HEK293 (cell line): ENCODE data around the gene PLCB3.
A peak's percentile ranks its signal among the peaks of the same experiment; 100 is the strongest.

Experiments
- CTCF ChIA-PET: fragments of 350-600 bp; formaldehyde crosslinking; extraction: SDS; loops from one replicate; lab custom pipeline; 2021; ENCODE audit warnings: antibody characterized with exemption; lab: Yijun Ruan, JAX
- POLR2A ChIA-PET: fragments of 300-600 bp; formaldehyde crosslinking; extraction: SDS; loops from one replicate; lab custom pipeline; 2020; ENCODE audit warnings: antibody characterized with exemption, inconsistent platforms; lab: Yijun Ruan, JAX
- H3K27ac ChIP-seq: fragments of 200-500 bp; sonication (Bioruptor generic); 2 replicates; pipeline ENCODE4 v1.5.1; 2014; ENCODE audit warnings: low read depth, low read length, control low read depth, inconsistent platforms; ENCODE audit errors: extremely low read depth
- H3K36me3 ChIP-seq, 2 experiments: fragments of 200-500 bp in 1 of 2; sonication (Bioruptor generic) in 1 of 2; 1 replicate in 1 of 2; 2 replicates in 1 of 2; pipeline ENCODE4 v1.5.1; 2014 to 2017; ENCODE audit warnings: inconsistent platforms in 2 of 2, low read length in 2 of 2; ENCODE audit not compliant: control insufficient read depth in 2 of 2, insufficient read depth in 1 of 2
- H3K4me1 ChIP-seq: fragments of 200-500 bp; sonication (Bioruptor generic); 2 replicates; pipeline ENCODE4 v1.5.1; 2014; ENCODE audit warnings: mild to moderate bottlenecking, low read length, inconsistent platforms; ENCODE audit not compliant: control insufficient read depth, insufficient read depth
- H3K4me3 ChIP-seq: 2 replicates; pipeline ENCODE4 v1.5.1; 2011; ENCODE audit warnings: low read depth, mild to moderate bottlenecking, control low read depth, low read length, moderate library complexity
- H3K9me3 ChIP-seq: fragments of 200-500 bp; sonication (Bioruptor generic); 2 replicates; pipeline ENCODE4 v1.5.1; 2014; ENCODE audit warnings: low read depth, low read length, inconsistent platforms; ENCODE audit not compliant: control insufficient read depth, insufficient read depth
- KLF10 ChIP-seq: fragments of 450-650 bp; IDR thresholded peaks from 2 replicates; pipeline ENCODE4 v1.5.1; 2018; ENCODE audit warnings: missing biosample characterization, mild to moderate bottlenecking, missing genetic modification characterization
- OVOL3 ChIP-seq: fragments of 450-650 bp; formaldehyde crosslinking; IDR thresholded peaks from 2 replicates; pipeline ENCODE4 v1.5.1; 2016; ENCODE audit warnings: missing biosample characterization, missing genetic modification characterization
- REPIN1 ChIP-seq: fragments of 450-650 bp; formaldehyde crosslinking; IDR thresholded peaks from 2 replicates; pipeline ENCODE4 v1.5.1; 2017; ENCODE audit warnings: missing biosample characterization, missing genetic modification characterization, low read depth
- SALL2 ChIP-seq: fragments of 450-650 bp; formaldehyde crosslinking; IDR thresholded peaks from 2 replicates; pipeline ENCODE4 v1.5.0; 2017; ENCODE audit warnings: missing biosample characterization, mild to moderate bottlenecking, missing genetic modification characterization, borderline replicate concordance
- TRIM28 ChIP-seq: IDR thresholded peaks from 2 replicates; pipeline ENCODE4 v1.6.1; 2011; ENCODE audit warnings: low read length, control low read depth, borderline replicate concordance
- ZIC2 ChIP-seq: fragments of 450-650 bp; formaldehyde crosslinking; IDR thresholded peaks from 2 replicates; pipeline ENCODE4 v1.5.1; 2016; ENCODE audit warnings: missing biosample characterization, missing genetic modification characterization
- ZNF169 ChIP-seq: fragments of 450-650 bp; formaldehyde crosslinking; IDR thresholded peaks from 2 replicates; pipeline ENCODE4 v1.5.1; 2016; ENCODE audit warnings: missing biosample characterization, missing genetic modification characterization
- ZNF184 ChIP-seq: fragments of 450-650 bp; IDR thresholded peaks from 2 replicates; pipeline ENCODE4 v1.5.1; 2018; ENCODE audit warnings: missing biosample characterization, mild to moderate bottlenecking, missing genetic modification characterization
- ZNF266 ChIP-seq: fragments of 450-650 bp; formaldehyde crosslinking; IDR thresholded peaks from 2 replicates; pipeline ENCODE4 v1.5.1; 2016; ENCODE audit warnings: missing biosample characterization, missing genetic modification characterization, low read depth
- ZNF416 ChIP-seq: fragments of 450-650 bp; formaldehyde crosslinking; IDR thresholded peaks from 2 replicates; pipeline ENCODE4 v1.5.1; 2016; ENCODE audit warnings: missing biosample characterization, missing genetic modification characterization
- ZNF501 ChIP-seq: fragments of 450-650 bp; formaldehyde crosslinking; IDR thresholded peaks from 2 replicates; pipeline ENCODE4 v1.5.1; 2016; ENCODE audit warnings: missing biosample characterization, missing genetic modification characterization
- ZNF510 ChIP-seq: fragments of 450-650 bp; formaldehyde crosslinking; IDR thresholded peaks from 2 replicates; pipeline ENCODE4 v1.5.1; 2018; ENCODE audit warnings: mild to moderate bottlenecking, missing genetic modification characterization, missing biosample characterization; ENCODE audit not compliant: insufficient replicate concordance
- ZNF558 ChIP-seq: fragments of 450-650 bp; formaldehyde crosslinking; IDR thresholded peaks from 2 replicates; pipeline ENCODE4 v1.5.1; 2016; ENCODE audit warnings: missing biosample characterization, missing genetic modification characterization
- ZNF658 ChIP-seq: fragments of 450-650 bp; formaldehyde crosslinking; IDR thresholded peaks from 2 replicates; pipeline ENCODE4; 2016; ENCODE audit warnings: missing biosample characterization, missing genetic modification characterization
- ZNF664 ChIP-seq: fragments of 450-650 bp; formaldehyde crosslinking; IDR thresholded peaks from 2 replicates; pipeline ENCODE4 v1.5.1; 2016; ENCODE audit warnings: missing biosample characterization, missing genetic modification characterization
- ZNF670 ChIP-seq: fragments of 450-650 bp; formaldehyde crosslinking; IDR thresholded peaks from 2 replicates; pipeline ENCODE4 v1.5.1; 2016; ENCODE audit warnings: missing biosample characterization, missing genetic modification characterization, low read depth
- ZXDB ChIP-seq: fragments of 450-650 bp; formaldehyde crosslinking; IDR thresholded peaks from 2 replicates; pipeline ENCODE4 v1.5.1; 2016; ENCODE audit warnings: missing biosample characterization, missing genetic modification characterization
- TF ChIP-seq, protein P1 (sequence below): fragments of 450-650 bp; formaldehyde crosslinking; IDR thresholded peaks from 2 replicates; pipeline ENCODE4 v1.5.1; 2016; ENCODE audit warnings: missing biosample characterization, missing genetic modification characterization
- TF ChIP-seq, protein P2 (sequence below): fragments of 450-650 bp; formaldehyde crosslinking; IDR thresholded peaks from 2 replicates; pipeline ENCODE4 v1.5.1; 2016; ENCODE audit warnings: missing biosample characterization, missing genetic modification characterization
- TF ChIP-seq, protein P3 (sequence below): fragments of 450-650 bp; formaldehyde crosslinking; IDR thresholded peaks from 2 replicates; pipeline ENCODE4 v1.5.1; 2016; ENCODE audit warnings: missing biosample characterization, missing genetic modification characterization

The PLCB3 gene

DNA sequence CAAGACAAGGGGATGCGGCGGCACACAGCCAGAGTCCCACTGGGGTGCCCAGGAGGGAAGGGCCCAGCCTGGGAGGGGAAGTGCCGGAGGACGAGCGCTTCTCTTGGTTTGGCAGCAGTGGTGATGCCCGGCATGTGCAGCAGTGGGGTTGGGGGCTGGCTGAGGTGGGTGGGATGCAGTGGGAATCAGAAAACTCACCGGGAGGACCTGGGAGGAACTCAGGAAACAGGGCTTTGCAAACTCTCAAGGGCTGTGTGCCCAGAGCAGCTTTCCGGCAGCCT lies 41.8 kb upstream of the PLCB3 start:
- TF ChIP-seq ZNF558 (no peak), ZNF501 (tag by site-specific recombination) (no peak), ZNF658 (tag by site-specific recombination) (no peak), ZNF169 (tag by site-specific recombination) (no peak), OVOL3 (tag by site-specific recombination) (no peak), ZNF510 (tag by site-specific recombination) (no peak), ZNF266 (tag by site-specific recombination) (no peak), TRIM28 (no peak), ZNF670 (tag by site-specific recombination) (no peak), ZNF416 (tag by site-specific recombination) (no peak), SALL2 (tag by site-specific recombination) (no peak), ZXDB (no peak), ZNF664 (no peak)
- TF ChIP-seq, protein P1, sequence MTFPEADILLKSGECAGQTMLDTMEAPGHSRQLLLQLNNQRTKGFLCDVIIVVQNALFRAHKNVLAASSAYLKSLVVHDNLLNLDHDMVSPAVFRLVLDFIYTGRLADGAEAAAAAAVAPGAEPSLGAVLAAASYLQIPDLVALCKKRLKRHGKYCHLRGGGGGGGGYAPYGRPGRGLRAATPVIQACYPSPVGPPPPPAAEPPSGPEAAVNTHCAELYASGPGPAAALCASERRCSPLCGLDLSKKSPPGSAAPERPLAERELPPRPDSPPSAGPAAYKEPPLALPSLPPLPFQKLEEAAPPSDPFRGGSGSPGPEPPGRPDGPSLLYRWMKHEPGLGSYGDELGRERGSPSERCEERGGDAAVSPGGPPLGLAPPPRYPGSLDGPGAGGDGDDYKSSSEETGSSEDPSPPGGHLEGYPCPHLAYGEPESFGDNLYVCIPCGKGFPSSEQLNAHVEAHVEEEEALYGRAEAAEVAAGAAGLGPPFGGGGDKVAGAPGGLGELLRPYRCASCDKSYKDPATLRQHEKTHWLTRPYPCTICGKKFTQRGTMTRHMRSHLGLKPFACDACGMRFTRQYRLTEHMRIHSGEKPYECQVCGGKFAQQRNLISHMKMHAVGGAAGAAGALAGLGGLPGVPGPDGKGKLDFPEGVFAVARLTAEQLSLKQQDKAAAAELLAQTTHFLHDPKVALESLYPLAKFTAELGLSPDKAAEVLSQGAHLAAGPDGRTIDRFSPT (tag by site-specific recombination), result no peak
- TF ChIP-seq, protein P2, sequence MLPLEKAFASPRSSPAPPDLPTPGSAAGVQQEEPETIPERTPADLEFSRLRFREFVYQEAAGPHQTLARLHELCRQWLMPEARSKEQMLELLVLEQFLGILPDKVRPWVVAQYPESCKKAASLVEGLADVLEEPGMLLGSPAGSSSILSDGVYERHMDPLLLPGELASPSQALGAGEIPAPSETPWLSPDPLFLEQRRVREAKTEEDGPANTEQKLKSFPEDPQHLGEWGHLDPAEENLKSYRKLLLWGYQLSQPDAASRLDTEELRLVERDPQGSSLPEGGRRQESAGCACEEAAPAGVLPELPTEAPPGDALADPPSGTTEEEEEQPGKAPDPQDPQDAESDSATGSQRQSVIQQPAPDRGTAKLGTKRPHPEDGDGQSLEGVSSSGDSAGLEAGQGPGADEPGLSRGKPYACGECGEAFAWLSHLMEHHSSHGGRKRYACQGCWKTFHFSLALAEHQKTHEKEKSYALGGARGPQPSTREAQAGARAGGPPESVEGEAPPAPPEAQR (tag by site-specific recombination), result no peak
- POLR2A ChIA-PET, result interaction anchor here (0.9 kb wide), 1 partner anchor 10 kb away, joined by 3 read pairs; no protein-coding TSS in a partner anchor
- 0 out of 2 replicates have a peak, but pooled peaks cover 2% of the 10 kb centered on the region for H3K4me1 ChIP-seq
- no peak overlapping the region for H3K27ac ChIP-seq
- H3K36me3 ChIP-seq, result peaks cover 0 to 27% of the 10 kb centered on the region in 2 experiments; a peak in 2 of 3 replicates
- CTCF ChIA-PET, result interaction anchor here (0.7 kb wide), 1 partner anchor 1519 kb away, joined by 3 read pairs; no protein-coding TSS in a partner anchor
- no peaks in the 10 kb centered on the region for H3K9me3 ChIP-seq
- H3K4me3 ChIP-seq, result no peak overlapping the region

DNA sequence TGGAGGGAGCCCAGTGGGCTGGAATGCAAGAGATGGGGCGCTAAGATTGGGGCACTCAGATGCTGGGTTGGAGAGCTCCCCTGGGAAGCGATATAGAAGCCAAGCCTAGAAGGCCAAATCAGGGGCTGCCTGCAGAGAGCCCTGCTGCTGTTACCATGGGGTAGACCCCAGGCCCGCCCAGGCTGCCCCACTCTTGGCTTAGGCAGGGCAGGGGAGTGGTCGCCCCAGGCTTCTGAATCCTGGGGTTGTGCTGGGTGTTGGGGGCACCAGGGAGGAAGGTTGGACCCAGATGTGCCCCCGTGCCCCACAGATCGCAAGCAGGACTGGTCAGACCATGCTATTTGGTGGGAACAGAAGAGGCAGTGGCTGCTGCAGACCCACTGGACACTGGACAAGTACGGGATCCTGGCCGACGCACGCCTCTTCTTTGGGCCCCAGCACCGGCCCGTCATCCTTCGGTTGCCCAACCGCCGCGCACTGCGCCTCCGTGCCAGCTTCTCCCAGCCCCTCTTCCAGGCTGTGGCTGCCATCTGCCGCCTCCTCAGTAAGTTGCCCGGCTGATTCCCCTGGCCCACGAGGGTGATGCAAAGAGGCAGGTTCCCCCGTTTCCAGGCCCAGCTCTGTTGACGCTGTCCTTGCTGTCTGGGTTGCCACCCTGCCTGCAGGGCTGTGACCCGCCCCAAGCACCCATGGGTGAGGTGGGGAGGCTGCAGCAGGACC lies 40.9 kb upstream of the PLCB3 start:
- H3K36me3 ChIP-seq, result peaks cover 0 to 19% of the 10 kb centered on the region in 2 experiments; a peak in 1 of 3 replicates
- H3K27ac ChIP-seq, result no peak overlapping the region
- H3K4me1 ChIP-seq, result no peaks in the 10 kb centered on the region
- ChIA-PET POLR2A (interaction anchor here (0.5 to 1.1 kb wide), 3 partner anchors 9 to 93 kb away, joined by 3 to 5 read pairs (median 4); no protein-coding TSS in a partner anchor), CTCF (interaction anchor here (0.7 to 1.2 kb wide), 2 partner anchors 90 to 1520 kb away, joined by 3 read pairs; partner anchors contain the start of gene CATSPERZ)
- TF ChIP-seq REPIN1 (no peak), ZIC2 (tag by site-specific recombination) (peak; percentile 73)
- H3K4me3 ChIP-seq, result no peak overlapping the region
- no peaks in the 10 kb centered on the region for H3K9me3 ChIP-seq

DNA sequence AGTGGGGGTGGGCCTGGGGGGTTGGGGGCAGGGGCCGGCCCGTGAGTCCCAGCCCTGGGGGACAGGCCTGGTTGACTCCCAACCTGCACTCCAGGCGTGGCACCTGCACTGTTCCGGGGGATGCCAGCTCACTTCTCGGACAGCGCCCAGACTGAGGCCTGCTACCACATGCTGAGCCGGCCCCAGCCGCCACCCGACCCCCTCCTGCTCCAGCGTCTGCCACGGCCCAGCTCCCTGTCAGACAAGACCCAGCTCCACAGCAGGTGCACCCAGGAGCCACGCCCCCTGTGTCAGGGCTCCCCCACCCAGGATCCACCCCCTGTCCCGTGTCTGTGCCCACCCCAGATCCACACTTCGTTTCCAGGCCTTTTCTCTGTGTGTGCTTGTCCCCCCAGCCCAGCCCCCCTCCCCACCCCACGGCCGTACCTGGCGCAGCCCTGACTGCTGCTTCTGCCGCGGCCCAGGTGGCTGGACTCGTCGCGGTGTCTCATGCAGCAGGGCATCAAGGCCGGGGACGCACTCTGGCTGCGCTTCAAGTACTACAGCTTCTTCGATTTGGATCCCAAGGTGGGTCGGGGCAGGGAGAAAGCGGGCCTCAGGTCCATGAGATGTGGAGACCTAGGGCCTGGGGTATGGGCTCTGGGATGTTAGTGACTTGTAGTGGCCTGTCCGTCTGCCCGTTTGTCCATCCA lies 40.0 kb upstream of the PLCB3 start:
- H3K36me3 ChIP-seq, result peaks cover 0 to 11% of the 10 kb centered on the region in 2 experiments; a peak in 1 of 3 replicates
- H3K4me1 ChIP-seq, result no peaks in the 10 kb centered on the region
- TF ChIP-seq ZNF184 (tag by site-specific recombination) (no peak), KLF10 (tag by site-specific recombination) (no peak), ZIC2 (tag by site-specific recombination) (peak; percentile 60)
- TF ChIP-seq, protein P3, sequence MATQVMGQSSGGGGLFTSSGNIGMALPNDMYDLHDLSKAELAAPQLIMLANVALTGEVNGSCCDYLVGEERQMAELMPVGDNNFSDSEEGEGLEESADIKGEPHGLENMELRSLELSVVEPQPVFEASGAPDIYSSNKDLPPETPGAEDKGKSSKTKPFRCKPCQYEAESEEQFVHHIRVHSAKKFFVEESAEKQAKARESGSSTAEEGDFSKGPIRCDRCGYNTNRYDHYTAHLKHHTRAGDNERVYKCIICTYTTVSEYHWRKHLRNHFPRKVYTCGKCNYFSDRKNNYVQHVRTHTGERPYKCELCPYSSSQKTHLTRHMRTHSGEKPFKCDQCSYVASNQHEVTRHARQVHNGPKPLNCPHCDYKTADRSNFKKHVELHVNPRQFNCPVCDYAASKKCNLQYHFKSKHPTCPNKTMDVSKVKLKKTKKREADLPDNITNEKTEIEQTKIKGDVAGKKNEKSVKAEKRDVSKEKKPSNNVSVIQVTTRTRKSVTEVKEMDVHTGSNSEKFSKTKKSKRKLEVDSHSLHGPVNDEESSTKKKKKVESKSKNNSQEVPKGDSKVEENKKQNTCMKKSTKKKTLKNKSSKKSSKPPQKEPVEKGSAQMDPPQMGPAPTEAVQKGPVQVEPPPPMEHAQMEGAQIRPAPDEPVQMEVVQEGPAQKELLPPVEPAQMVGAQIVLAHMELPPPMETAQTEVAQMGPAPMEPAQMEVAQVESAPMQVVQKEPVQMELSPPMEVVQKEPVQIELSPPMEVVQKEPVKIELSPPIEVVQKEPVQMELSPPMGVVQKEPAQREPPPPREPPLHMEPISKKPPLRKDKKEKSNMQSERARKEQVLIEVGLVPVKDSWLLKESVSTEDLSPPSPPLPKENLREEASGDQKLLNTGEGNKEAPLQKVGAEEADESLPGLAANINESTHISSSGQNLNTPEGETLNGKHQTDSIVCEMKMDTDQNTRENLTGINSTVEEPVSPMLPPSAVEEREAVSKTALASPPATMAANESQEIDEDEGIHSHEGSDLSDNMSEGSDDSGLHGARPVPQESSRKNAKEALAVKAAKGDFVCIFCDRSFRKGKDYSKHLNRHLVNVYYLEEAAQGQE (tag by site-specific recombination), result no peak
- TF ChIP-seq, all 188 proteins: peak for 1
- Histone ChIP-seq H3K9me3 (no peaks in the 10 kb centered on the region), H3K4me3 (no peak overlapping the region), H3K27ac (no peak overlapping the region)
- ChIA-PET POLR2A (interaction anchor here (1.1 to 2.1 kb wide), 2 partner anchors 11 to 26 kb away, joined by 5 read pairs; partner anchors contain the start of gene STIP1), CTCF (interaction anchor here (0.8 to 1.5 kb wide), 2 partner anchors 25 to 34 kb away, joined by 3 read pairs; partner anchors contain the start of gene STIP1)
